ENCODE data around the gene CCDC33. TPM values are rescaled to one million over a fixed set of nuclear protein-coding genes. Genes with fewer than 3 reads are reported as not detected.

Gene CCDC33
- total RNA-seq, 1 donor from 2014 or later, result not detected

- DNase-seq (ENCODE audit: extremely low read depth, low read depth, low spot score), result no peak
Measured at GRCh38 chr15:74307827-74308811, 72.0 kb downstream of the CCDC33 start.

GRCh38 chr15:74311734-74312444 is 75.8 kb downstream of the CCDC33 start:
- DNase-seq (ENCODE audit: extremely low read depth, low read depth, low spot score), result no peak

GRCh38 chr15:74312445-74313007 is 76.4 kb downstream of the CCDC33 start:
- DNase-seq (ENCODE audit: extremely low read depth, low read depth, low spot score), result no peak

- DNase-seq (ENCODE audit: extremely low read depth, low read depth, low spot score), result no peak
Measured at GRCh38 chr15:74313889-74314288, 77.8 kb downstream of the CCDC33 start.

GRCh38 chr15:74314795-74315438 is 78.8 kb downstream of the CCDC33 start:
- DNase-seq (ENCODE audit: extremely low read depth, low read depth, low spot score), result no peak

- DNase-seq (ENCODE audit: extremely low read depth, low read depth, low spot score), result no peak
Measured at GRCh38 chr15:74315626-74316025, 79.5 kb downstream of the CCDC33 start.

- DNase-seq (ENCODE audit: extremely low read depth, low read depth, low spot score), result no peak
Measured at GRCh38 chr15:74316141-74316540, 80.0 kb downstream of the CCDC33 start.

GRCh38 chr15:74317820-74318375 is 81.8 kb downstream of the CCDC33 start:
- no peak for DNase-seq (ENCODE audit: extremely low read depth, low read depth, low spot score)

- no peak for DNase-seq (ENCODE audit: extremely low read depth, low read depth, low spot score)
Measured at GRCh38 chr15:74318376-74319137, 82.4 kb downstream of the CCDC33 start.

- no peak for DNase-seq (ENCODE audit: extremely low read depth, low read depth, low spot score)
Measured at GRCh38 chr15:74319138-74319460, 83.0 kb downstream of the CCDC33 start.

GRCh38 chr15:74319596-74320351 is 83.6 kb downstream of the CCDC33 start:
- DNase-seq (ENCODE audit: extremely low read depth, low read depth, low spot score), result no peak

- DNase-seq (ENCODE audit: extremely low read depth, low read depth, low spot score), result no peak
Measured at GRCh38 chr15:74320352-74321247, 84.5 kb downstream of the CCDC33 start.

- DNase-seq (ENCODE audit: extremely low read depth, low read depth, low spot score), result no peak
Measured at GRCh38 chr15:74322558-74323180, 86.5 kb downstream of the CCDC33 start.

- DNase-seq (ENCODE audit: extremely low read depth, low read depth, low spot score), result no peak
Measured at GRCh38 chr15:74324714-74325113, 88.6 kb downstream of the CCDC33 start.

GRCh38 chr15:74326746-74327145 is 90.6 kb downstream of the CCDC33 start:
- DNase-seq (ENCODE audit: extremely low read depth, low read depth, low spot score), result no peak

- DNase-seq (ENCODE audit: extremely low read depth, low read depth, low spot score), result no peak
Measured at GRCh38 chr15:74327756-74328155, 91.6 kb downstream of the CCDC33 start.

GRCh38 chr15:74328331-74329056 is 92.4 kb downstream of the CCDC33 start:
- no peak for DNase-seq (ENCODE audit: extremely low read depth, low read depth, low spot score)
